ENCODE measurements around the gene PIGQ.

Gene PIGQ

GRCh38 chr16:556474-557173 is 13.1 kb upstream of the PIGQ start:
- DNase-seq: no peak

DNA sequence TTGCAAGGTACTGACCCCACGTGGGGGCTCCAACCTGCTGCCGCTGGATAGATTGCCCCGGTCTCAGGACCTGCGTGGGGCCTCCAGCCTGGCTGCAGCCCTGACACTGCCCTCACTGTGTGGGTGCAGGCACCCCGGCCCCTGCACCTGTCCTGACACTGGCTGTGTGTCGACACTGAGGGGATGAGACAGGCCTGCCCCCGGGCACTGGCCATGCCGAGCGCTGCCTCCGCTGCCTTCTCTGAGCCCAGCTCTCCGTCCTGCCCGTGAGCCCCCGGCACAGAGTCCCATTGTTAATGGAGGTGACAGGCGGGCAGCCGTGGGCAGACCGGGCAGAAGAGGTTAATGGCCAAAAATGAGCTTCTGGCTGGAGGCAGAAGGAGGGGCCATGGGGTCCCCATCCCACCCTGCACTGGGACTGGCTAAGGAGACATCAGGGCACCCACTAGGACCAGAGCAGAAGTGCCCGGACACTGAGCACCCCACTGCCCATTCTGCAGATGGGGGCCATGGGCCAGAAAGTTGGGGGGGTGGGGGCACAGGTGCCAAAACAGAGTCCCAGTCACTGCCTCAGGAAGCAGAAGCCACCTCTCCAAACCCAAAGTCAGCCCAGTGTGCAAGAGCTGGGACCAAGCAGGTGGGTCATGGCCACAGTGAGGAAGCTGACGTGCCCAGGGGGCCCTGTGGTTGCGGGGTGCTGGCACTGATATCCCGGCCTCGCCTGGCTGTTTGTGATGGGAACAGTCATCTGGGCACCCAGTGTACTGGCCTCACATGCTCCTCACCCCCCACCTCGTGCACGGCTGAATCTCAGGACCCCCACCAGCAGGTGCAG is 12.1 kb upstream of the PIGQ start:
- DNase-seq: no peak

DNA sequence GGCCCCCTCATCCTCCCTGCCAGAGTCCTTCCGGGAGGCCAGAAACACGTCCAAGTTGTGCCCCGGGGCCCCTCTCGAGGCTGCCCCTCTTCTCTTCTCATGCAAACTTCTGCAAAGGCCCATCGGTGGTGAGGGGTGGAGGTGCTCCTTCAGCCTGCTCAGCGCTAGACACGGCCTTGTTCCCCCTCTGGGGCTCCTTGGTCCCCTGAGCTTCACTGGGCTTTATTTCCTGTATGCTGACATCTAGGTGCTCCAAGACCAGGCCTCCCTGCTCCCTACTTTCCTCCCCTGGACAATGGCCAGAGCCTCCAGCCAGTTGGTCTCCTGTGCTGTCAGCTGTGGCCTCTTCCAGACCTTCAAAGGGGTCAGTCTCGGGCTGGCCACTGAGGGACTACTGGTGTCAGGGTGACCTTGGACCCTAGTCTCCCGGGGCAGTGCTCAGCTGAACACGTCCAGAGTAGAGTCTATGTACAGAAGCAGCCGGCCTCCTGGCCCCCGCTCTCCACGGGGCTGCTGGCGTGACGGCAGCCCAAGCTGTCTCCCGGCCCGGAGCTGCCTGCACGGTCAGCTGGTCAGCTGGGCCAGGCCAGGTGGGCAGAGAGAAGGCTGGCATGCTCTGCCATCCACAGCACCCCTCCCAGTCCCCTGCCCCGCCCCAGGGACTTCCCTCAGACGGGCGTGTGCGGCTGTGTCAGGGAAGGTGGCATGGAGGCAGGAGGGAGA is 11.3 kb upstream of the PIGQ start:
- DNase-seq: no peak

- no peak for DNase-seq
These were observed 10.8 kb upstream of the PIGQ start for GRCh38 chr16:559021-559380.

- DNase-seq: no peak
These were observed 10.2 kb upstream of the PIGQ start for GRCh38 chr16:559411-560203.

- DNase-seq: no peak
These were observed 9.5 kb upstream of the PIGQ start, which contains the start of gene PRR35 for GRCh38 chr16:560204-560700. Gene PRR35 (plus strand): TSS chr16:560394. CDS start chr16:563295, 2,901 bp downstream.

DNA sequence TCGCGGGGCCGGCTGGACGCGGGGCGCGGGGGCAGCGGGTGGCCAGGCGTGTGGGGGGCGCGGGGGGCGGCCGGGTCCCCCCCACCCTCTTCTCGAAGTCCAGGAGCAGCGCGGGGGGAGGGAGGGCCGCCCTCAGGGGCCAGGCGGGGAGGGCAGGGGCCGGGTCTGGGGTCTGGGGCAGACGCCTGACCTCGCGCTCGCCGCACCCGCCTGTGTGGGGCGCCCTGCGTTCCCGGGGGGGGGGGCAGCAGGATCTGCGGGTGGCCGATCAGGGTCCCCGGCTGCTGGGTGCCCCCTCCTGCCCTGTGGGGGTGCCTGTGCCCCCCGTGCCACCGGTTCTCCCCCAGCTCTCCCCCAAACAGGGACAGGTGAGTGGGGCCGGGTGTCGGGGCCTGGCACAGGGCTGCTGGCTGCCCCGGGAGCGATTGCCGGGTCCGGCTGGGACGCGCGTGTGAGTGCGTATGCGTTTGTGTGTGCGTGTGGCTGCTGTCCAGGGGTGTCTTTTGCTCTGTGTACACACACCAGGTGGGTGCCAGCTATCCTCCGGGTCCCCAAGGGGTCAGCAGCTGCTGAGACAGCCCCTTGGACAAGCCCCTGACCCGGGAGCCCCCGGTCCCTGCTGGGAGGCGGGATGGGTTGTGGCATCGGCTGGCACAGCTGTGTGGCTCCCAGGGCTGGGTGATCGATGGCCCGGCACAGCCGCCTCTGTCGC is 8.9 kb upstream of the PIGQ start:
- DNase-seq: no peak

DNA sequence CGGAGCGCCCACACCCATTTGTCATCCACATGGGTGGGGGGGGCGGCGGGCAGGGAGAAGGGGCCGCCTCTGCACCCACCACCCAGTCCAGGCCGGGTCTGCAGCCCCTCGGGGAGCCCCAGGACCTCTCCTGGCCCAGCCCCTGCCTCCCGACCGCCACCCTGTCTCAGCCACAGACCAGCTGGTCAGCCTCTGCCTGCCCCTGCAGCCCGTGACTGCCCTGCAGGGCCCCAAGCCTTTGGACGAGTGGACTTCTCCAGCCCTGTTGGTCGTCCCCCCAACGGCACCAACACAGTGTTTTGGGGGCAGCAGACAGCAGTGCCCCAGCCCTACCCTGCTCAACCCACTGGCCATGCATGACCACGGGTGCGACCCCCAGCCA is 8.4 kb upstream of the PIGQ start:
- no peak for DNase-seq

- DNase-seq: no peak
These were observed 7.5 kb upstream of the PIGQ start for GRCh38 chr16:561957-562938.

DNA sequence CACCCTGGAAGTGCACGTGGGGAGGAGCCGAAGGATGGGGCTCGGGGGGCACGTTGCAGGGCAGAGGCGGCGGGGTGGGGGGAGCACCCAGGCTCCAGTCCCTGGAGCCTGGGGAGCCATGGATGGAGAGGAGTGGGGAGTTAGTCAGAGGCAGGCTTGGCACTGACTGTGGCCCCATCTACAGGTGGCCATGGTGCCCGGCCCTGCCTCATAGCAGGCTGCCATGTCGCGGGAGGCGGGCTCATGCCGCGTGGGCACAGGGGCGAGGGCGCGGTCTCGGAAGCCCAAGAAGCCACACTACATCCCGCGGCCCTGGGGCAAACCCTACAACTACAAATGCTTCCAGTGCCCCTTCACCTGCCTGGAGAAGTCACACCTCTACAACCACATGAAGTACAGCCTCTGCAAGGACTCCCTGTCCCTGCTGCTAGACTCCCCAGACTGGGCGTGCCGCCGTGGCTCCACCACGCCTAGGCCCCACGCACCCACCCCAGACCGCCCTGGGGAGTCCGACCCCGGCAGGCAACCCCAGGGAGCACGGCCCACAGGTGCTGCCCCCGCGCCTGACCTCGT is 6.6 kb upstream of the PIGQ start:
- no peak for DNase-seq

GRCh38 chr16:564690-565418 is 4.9 kb upstream of the PIGQ start:
- no peak for DNase-seq

DNA sequence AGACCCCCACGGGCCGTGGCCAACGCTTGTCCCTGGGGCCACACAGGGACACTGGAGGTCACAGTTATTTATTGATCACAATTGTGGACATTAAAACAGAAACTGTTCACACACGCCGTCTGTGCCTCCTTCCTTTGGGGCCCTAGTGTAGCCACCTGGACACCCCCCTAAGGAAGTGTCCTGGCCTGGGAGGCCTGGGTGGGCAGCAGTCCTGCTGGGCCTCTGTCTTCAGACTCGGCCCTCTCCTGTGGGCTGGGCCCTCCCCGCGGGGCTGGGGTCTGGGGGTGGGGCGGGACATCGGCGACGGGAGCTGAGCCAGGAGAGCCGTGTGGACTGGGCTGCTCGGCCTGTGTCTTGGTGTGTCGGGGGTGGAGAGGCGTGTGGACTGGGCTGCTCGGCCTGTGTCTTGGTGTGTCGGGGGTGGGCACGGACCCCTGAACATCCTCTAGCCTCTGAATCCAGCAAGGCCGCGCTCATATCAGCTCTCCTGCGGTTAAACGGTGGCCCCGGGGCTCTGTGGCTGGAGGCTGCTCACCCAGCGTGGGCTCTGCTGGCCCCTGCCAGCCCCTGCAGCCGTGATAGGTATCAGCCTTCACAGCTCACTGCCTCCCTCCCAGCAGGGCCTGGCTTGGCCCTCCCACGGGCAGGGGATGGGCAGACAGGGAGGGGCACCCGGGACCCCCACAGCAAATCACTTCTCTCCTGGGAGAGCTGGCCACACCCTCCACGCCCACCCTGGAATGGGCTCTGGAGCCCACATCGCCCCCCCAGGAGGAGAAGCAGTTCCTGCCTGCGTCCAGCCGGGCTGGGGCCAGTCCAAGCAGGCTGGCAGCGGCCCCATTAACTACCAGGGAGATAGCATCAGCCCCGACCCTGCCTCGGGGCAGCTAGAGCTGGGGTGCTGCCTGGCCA is 4.1 kb upstream of the PIGQ start:
- DNase-seq: no peak

GRCh38 chr16:566475-567372 is 3.0 kb upstream of the PIGQ start, which contains the start of gene NHLRC4:
Gene NHLRC4 (plus strand): TSS chr16:567005. CDS start chr16:568048, 1,043 bp downstream.
- no peak for DNase-seq

- no peak for DNase-seq
These were observed 2.2 kb upstream of the PIGQ start for GRCh38 chr16:567373-568256.

DNA sequence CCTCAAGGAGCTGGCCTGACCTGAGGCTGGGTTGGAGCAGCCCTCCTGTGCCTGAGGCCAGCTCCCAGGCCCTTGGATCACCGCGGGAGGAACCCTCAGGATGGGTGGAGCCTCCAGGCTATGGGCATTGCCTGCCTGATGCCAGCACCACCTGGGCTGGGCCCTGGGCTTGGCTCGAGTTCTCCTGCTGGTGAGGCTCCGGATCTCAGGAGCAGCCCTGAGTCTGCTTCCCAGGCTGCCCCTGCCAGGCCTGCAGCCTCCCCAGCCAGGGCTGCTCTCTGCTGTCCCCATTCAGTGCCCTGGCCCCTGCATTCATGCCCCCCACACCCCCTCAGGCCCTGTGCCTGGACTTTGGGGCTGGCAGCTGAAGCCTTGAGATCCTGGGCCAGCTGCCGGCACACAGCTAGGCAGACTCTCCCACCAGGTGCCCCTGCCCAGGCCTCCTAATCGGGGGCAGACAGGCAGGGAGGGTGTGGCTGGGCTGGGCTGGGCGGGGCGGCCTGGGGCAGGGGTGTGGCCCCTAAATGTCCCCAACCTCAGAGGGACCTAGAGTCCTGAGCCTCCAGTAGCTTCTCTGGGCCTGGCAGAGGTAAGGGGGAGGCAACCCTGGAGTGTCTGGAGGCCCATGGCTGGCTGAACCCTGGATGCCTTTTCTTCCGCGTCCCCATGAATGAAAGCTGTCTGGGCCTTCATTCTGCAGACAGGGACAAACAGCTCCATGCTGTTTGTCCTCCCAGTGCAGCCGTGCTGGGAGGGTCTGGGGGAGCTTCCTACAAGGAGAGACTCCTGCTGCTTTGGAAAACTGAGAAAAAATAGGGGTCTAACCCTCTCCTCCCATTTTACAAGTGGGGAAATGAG is 1.1 kb upstream of the PIGQ start:
- no peak for DNase-seq

Data from NCI-H1105 (cell line).